Pulmonary artery endothelial cell (primary cell): ENCODE measurements around the gene PTPN11. TPM values are rescaled to one million over a fixed set of nuclear protein-coding genes. Genes with fewer than 3 reads are reported as not detected.

Source experiments
- DNase-seq: peaks from one replicate; pipeline ENCODE4 v3.0.0-alpha.2; 2011; ENCODE audit warnings: low read depth, low spot score
- total RNA-seq: library from RNA; depleted of rRNA; stranded (reverse); fragments of >200 nt; gene quantifications from 2 replicates; pipeline ENCODE4 v1.2.3, GENCODE V29; 2014

The PTPN11 gene
- total RNA-seq, 1 donor from 2014 or later: 84.0 TPM

DNA sequence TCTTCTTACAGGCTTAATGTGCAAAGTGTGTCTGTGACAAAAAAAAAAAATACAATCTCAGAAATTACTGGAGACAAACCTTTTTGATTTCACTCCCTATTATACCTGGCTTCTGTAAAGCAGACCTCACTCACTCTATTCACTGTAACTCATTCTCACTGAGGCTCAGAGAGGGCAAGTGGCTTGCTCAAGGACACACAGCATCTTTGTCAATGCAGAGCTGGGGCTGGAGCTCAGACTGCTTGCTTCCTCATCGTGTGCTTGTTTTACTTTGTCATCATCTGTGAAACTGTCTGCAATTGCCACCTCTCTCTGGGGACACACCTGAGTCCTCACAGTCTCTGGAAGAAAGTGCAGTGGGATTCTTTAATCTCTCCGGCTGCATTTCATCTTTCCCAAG lies 120.0 kb downstream of the PTPN11 start:
- no peak for DNase-seq

- no peak for DNase-seq
Observed at GRCh38 chr12:112539221-112539620, 120.5 kb downstream of the PTPN11 start.

DNA sequence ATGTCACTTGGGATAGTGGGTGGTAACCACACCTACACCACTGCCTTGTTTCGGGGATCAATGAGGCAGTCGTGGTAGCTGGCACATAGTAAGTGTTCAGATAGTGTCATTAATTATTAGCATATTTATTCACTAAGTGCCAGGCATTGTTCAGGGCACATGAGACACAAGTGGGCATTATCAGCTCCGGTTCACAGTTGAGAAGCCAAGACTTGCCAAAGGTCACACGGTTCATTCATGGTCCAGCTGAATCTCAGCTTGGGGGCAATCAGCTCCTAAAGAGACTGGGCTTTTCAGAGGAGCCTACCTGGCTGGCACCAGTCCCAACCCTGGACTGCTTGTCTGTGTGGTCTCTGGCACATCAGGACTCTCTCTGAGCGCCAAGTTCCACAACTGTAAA lies 121.3 kb downstream of the PTPN11 start:
- no peak for DNase-seq

DNA sequence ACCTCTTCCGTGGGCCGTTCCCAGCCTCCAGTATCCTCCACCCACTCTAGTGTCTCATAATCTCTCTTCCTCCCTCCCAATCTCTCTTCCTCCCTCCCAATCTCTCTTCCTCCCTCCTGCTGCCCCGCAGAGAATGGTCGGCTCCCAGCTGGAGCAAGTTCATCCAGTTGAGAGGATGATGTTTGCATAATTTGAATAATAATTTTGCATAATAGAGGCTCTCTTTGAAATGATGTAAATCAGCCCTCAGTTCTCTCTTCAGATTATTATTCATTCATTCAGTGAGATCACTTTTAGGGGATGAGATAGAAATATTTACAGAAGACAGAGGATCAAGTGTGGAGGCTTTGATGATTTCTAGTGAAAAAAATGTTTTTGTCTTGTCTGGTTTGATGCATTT lies 125.0 kb downstream of the PTPN11 start:
- DNase-seq: no peak

DNA sequence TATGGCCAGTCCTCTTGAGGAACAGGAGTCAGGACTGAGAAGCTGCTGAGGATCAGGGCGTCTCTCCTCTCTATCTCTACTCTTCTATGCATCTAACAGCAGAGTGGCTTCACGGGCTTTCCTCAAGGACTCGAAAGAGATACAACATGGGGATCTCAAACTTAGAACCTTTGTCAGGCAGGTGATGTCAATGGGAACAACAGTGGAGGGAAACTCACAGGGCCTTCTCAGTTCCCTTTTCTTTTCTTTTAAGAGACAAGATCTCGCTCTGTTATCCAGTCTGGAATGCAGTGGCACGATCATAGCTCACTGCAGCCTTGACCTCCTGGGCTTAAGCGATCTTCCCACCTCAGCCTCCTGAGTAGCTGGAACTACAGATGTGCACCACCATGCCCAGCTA lies 127.6 kb downstream of the PTPN11 start:
- DNase-seq: no peak

GRCh38 chr12:112546996-112547395 lies 128.2 kb downstream of the PTPN11 start:
- no peak for DNase-seq

- DNase-seq: no peak
Observed at GRCh38 chr12:112549031-112549430, 130.3 kb downstream of the PTPN11 start.

DNA sequence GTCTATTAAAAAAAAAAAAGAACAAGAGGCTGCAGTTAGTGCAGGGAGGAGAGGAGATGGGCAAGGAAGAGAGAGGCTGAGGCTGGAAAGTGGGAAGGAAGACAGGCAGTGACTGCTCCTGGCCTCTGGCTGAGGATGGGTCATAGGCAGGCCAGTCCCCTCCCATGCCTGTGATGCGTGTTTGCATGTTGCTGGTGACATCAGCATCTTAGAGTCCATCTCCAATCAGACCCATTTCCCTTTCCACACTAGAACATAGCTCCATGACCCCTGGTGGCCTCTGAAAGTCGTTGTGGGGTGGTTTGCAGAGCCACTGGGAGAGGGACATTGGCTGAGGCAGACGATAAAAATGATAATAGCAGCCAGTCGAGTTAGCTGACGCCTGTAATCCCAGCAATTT lies 132.9 kb downstream of the PTPN11 start:
- no peak for DNase-seq

GRCh38 chr12:112555621-112556233 lies 137.0 kb downstream of the PTPN11 start:
- no peak for DNase-seq

DNA sequence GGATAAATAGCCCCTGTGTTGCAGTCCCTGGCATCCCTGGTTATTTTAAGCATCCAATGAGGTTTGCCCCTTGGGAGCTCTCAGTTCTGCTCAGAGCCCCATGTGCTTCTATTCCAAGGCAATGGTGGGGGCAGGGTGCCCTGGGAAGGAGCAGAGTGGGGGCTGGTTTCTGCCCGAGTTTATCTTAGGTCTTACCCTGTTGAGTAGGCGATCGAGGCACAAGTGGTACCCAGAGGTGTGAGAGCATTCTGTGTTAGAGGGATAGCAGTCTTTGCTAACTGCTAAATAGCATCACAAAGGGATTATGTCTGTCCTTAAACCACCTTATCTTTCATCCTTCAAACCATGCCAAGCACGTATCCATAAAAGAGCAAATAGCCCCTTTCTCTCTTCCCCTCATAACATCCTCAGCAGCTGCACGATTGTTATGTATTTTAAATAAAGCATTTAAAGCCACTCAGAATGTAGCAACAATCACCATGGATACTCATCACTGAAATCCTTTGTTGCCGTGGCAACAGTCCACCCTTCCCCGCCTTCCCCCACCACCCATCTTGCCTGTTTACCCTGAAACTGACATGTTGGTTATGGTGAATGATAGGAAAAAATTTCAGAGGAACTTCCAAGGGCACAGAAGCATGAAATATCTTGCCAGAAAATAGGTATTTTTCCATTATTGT lies 139.3 kb downstream of the PTPN11 start:
- DNase-seq: no peak

Other genes starting within 250 kb of the PTPN11 start
- gene HECTD4, start 36.5 kb upstream of the PTPN11 start, total RNA-seq: 12.2 and 20.8 TPM in 2 replicates
- gene RPL6, start 9.3 kb upstream of the PTPN11 start, total RNA-seq: 765 and 782 TPM in 2 replicates